HepG2 (cell line): ENCODE measurements around the gene LRRC74A. TPM values are rescaled to one million over a fixed set of nuclear protein-coding genes. Genes with fewer than 3 reads are reported as not detected.
A peak's percentile ranks its signal among the peaks of the same experiment; 100 is the strongest.

Experiments
- ATAC-seq: fragments of 200-7000 bp; cut with Tn5 transposase; 3 replicates; pipeline ENCODE4 v1.9.1; 2020; ENCODE audit warnings: mild to moderate bottlenecking, moderate library complexity
- BruUV-seq: library from RNA; stranded (reverse); fragments of 400-500 nt; replicated peaks from 2 replicates; lab custom pipeline; 2021; lab: Mats Ljungman, UMichigan
- CTCF ChIA-PET: fragments of 300-600 bp; formaldehyde crosslinking; extraction: SDS; loops from one replicate; lab custom pipeline; 2021; ENCODE audit warnings: low total read pairs, inconsistent platforms, low intra/inter-chr PET ratio; lab: Yijun Ruan, JAX
- POLR2A ChIA-PET: fragments of 350-600 bp; sonication (Branson Sonifier 250); formaldehyde crosslinking; loops from one replicate; lab custom pipeline; 2020; ENCODE audit warnings: antibody characterized with exemption, inconsistent platforms; lab: Yijun Ruan, JAX
- DNase-seq: peaks from one replicate; pipeline ENCODE4 v3.0.0-alpha.2; 2015; ENCODE audit warnings: low spot score
- FAIRE-seq: peaks from 3 replicates; lab custom pipeline; 2011; peaks lifted over from hg19 to GRCh38; lab: Jason Lieb, UNC
- H2AFZ ChIP-seq: one replicate; pipeline ENCODE4 v1.6.1; 2011; ENCODE audit warnings: low read length, inconsistent platforms
- H3K27ac ChIP-seq: fragments of 300-600 bp; 3 replicates; pipeline ENCODE4 v1.8.0; 2011; ENCODE audit warnings: mixed run types, mild to moderate bottlenecking, mixed read lengths, low read length, inconsistent platforms; ENCODE audit not compliant: insufficient read depth; ENCODE audit errors: extremely low read length
- H3K27me3 ChIP-seq, 2 experiments: fragments of 200-600 bp in 1 of 2; 2 replicates in 1 of 2; 3 replicates in 1 of 2; pipeline versions ENCODE4 v1.6.0 to v1.8.0; 2011; ENCODE audit warnings: low read length in 2 of 2, mild to moderate bottlenecking in 2 of 2, moderate library complexity in 2 of 2, inconsistent platforms in 1 of 2; ENCODE audit not compliant: insufficient read depth in 2 of 2, control insufficient read depth in 1 of 2
- H3K36me3 ChIP-seq, 2 experiments: fragments of 200-600 bp in 1 of 2; replicated peaks in 1 of 2; 2 replicates in 1 of 2; 3 replicates in 1 of 2; pipeline versions ENCODE4 v1.5.1 to v1.8.0; 2011; ENCODE audit warnings: low read length in 2 of 2, inconsistent platforms in 1 of 2; ENCODE audit not compliant: insufficient read depth in 2 of 2, control insufficient read depth in 1 of 2
- H3K4me1 ChIP-seq: 2 replicates; pipeline ENCODE4 v1.5.1; 2012; ENCODE audit warnings: low read length, inconsistent platforms; ENCODE audit not compliant: insufficient read depth
- H3K4me2 ChIP-seq: 2 replicates; pipeline ENCODE4 v1.6.0; 2011; ENCODE audit warnings: low read depth, low read length, inconsistent platforms
- H3K4me3 ChIP-seq, 3 experiments: fragments of 200-600 bp in 1 of 3; sonication (generic), shearing (Covaris generic) in 1 of 3; replicated peaks in 1 of 3; 2 replicates each; pipeline ENCODE4 v1.5.1; 2011 to 2016; ENCODE audit warnings: low read length in 3 of 3, inconsistent platforms in 2 of 3, low read depth in 2 of 3, mild to moderate bottlenecking in 2 of 3, control low read depth in 1 of 3, mixed read lengths in 1 of 3; ENCODE audit not compliant: insufficient read depth in 1 of 3
- H3K79me2 ChIP-seq: one replicate; pipeline ENCODE4 v1.6.1; 2011; ENCODE audit warnings: low read length, inconsistent platforms; ENCODE audit not compliant: insufficient read depth
- H3K9ac ChIP-seq: 2 replicates; pipeline ENCODE4 v1.6.0; 2011; ENCODE audit warnings: mild to moderate bottlenecking, low read depth, low read length, inconsistent platforms; ENCODE audit not compliant: insufficient read depth
- H3K9me3 ChIP-seq: 2 replicates; pipeline ENCODE4 v1.5.1; 2012; ENCODE audit warnings: mild to moderate bottlenecking, low read length
- H4K20me1 ChIP-seq: 2 replicates; pipeline ENCODE4 v1.6.0; 2011; ENCODE audit warnings: inconsistent platforms, mild to moderate bottlenecking, low read length, moderate library complexity; ENCODE audit not compliant: insufficient read depth
- CEBPB ChIP-seq: IDR thresholded peaks from 2 replicates; pipeline ENCODE4 v1.6.1; 2011; ENCODE audit warnings: low read depth, low read length, improper control_type of control experiment, borderline replicate concordance
- KDM5B ChIP-seq: sonication (generic); formaldehyde crosslinking; IDR thresholded peaks from 2 replicates; pipeline ENCODE4 v1.4.0; 2020; ENCODE audit warnings: missing genetic modification reagents, mild to moderate bottlenecking, borderline replicate concordance
- NAIF1 ChIP-seq: sonication (generic); formaldehyde crosslinking; IDR thresholded peaks from 2 replicates; pipeline ENCODE4 v1.5.0; 2020; ENCODE audit warnings: mild to moderate bottlenecking, missing genetic modification reagents, borderline replicate concordance
- POLR2AphosphoS2 ChIP-seq: IDR thresholded peaks from 2 replicates; pipeline ENCODE4 v1.6.1; 2011; ENCODE audit warnings: low read depth, low read length, improper control_type of control experiment
- RFX1 ChIP-seq: fragments of 450-650 bp; IDR thresholded peaks from 2 replicates; pipeline ENCODE4 v1.6.1; 2017
- STAG1 ChIP-seq: sonication (generic); formaldehyde crosslinking; IDR thresholded peaks from 2 replicates; pipeline ENCODE4 v1.4.0; 2020; ENCODE audit warnings: missing genetic modification reagents
- ZFP37 ChIP-seq: sonication (generic); formaldehyde crosslinking; IDR thresholded peaks from 2 replicates; pipeline ENCODE4 v1.4.0; 2020; ENCODE audit warnings: missing genetic modification reagents, borderline replicate concordance
- ZFP90 ChIP-seq: sonication (generic); formaldehyde crosslinking; IDR thresholded peaks from 2 replicates; pipeline ENCODE4 v1.8.0; 2022; ENCODE audit warnings: missing genetic modification reagents, mild to moderate bottlenecking, inconsistent platforms, borderline replicate concordance
- ZNF253 ChIP-seq: sonication (generic); formaldehyde crosslinking; IDR thresholded peaks from 2 replicates; pipeline ENCODE4 v1.8.0; 2022; ENCODE audit warnings: mild to moderate bottlenecking, missing genetic modification reagents, borderline replicate concordance
- WGBS: methylation state at CpG from one replicate; pipeline ENCODE4 v1.1.6; 2017; ENCODE audit warnings: low lambda C conversion rate; 5-methylcytosine and 5-hydroxymethylcytosine counted together
- in situ Hi-C: cut with HindIII; loops from 2 replicates; pipeline ENCODE4 v1.10.0; 2017; ENCODE audit warnings: low pct_unique_long_range_greater_than_20kb; ENCODE audit not compliant: extremely low pct_ligation_motif_present
- intact Hi-C: fragments of 100-400 bp; cut with micrococcal nuclease; formaldehyde crosslinking; loops from one replicate; pipeline ENCODE4 v1.10.0; 2022; ENCODE audit not compliant: unreplicated experiment
- polyA plus RNA-seq, 8 experiments: library from polyadenylated mRNA; depleted of rRNA in 3 of 8; stranded (reverse) in 7 of 8; unstranded in 1 of 8; fragments of >200 nt; fragmentation: Illumina TruSeq in 4 of 8; extraction: Trizol in 4 of 8; gene quantifications; 2 replicates each; pipeline versions ENCODE4 v1.2.1 to v1.2.3, GENCODE V29; 2011 to 2016; ENCODE audit warnings: low read depth in 4 of 8, missing spikeins in 1 of 8, mixed read lengths in 1 of 8; ENCODE audit not compliant: insufficient read depth in 1 of 8
- total RNA-seq, 5 experiments: library from RNA; depleted of rRNA; stranded (reverse); fragments of >200 nt; fragmentation: Illumina TruSeq; extraction: Trizol; gene quantifications; 2 replicates each; pipeline ENCODE4 v1.2.3, GENCODE V29; 2016; ENCODE audit warnings: low read depth in 1 of 5

LRRC74A gene
- total and polyA plus RNA-seq, 2 of the 13 experiments (the other 11 are each of a cell fraction or from before 2014, with no cell fraction given), result not detected

DNA sequence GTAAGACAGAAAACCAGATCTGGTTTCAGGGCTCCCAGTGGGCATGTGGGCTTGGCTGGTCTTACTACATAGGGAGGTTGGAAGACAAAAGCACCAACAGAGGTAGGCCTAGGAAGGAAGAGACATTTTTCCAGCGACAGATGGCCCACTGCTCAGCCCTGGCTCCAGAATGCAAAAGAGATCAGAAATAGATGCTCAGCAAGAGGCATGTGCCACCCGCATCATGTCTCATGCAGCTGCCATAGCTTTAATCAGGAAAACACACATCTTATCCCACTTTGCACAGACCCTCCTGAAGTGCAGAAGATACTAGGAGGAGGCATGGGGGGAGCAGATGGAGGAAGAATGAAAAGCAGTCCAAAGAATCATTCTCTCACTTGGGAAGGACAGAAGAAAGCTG, 39.6 kb upstream of the LRRC74A start:
- H3K27me3 ChIP-seq, result no peaks in the 10 kb centered on the region
- WGBS, result 100% methylated on average over 1 of the region's 2 CpGs
- no peaks in the 10 kb centered on the region for H3K79me2 ChIP-seq
- no peak overlapping the region for H3K4me3 ChIP-seq
- no peak overlapping the region for H3K4me2 ChIP-seq
- no peak for DNase-seq
- H2AFZ ChIP-seq, result no peak overlapping the region
- in situ Hi-C loops (no loop called here), intact Hi-C loops (no loop called here)
- ATAC-seq, result no peak
- H4K20me1 ChIP-seq, result peaks cover 4% of the 10 kb centered on the region; the same call in 1 of the 2 replicates
- no peaks in the 10 kb centered on the region for H3K4me1 ChIP-seq
- no peak overlapping the region for H3K9ac ChIP-seq
- ChIA-PET POLR2A (no interaction called here), CTCF (no interaction called here)
- no peak for TF ChIP-seq RFX1
- no peak for TF ChIP-seq NAIF1 (CRISPR knock-in tag)
- no peak for TF ChIP-seq ZNF253 (CRISPR knock-in tag)
- no peak for TF ChIP-seq ZFP90 (CRISPR knock-in tag)
- H3K27ac ChIP-seq, result no peak overlapping the region
- FAIRE-seq, result no peak
- no TSS peak for BruUV-seq
- H3K36me3 ChIP-seq, result peaks cover 16 to 50% of the 10 kb centered on the region in 2 experiments; a peak in 4 of 5 replicates
- H3K9me3 ChIP-seq, result no peaks in the 10 kb centered on the region

DNA sequence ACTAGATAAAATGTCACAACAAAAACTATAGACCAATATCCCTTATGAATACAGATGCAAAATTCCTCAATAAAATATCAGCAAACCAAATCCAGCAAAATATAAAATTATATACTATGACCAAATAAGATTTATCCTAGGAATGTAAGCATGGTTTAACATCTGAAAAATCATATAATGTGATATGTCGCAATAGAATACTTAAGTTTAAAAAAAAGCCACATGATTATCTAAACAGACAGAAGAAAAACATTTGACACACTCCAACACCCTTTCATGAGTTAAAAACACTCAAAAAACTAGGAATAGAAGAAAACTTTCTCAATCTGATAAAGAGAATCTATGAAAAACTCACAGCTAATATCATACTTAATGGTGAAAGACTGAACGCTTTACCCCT, 33.8 kb upstream of the LRRC74A start:
- Histone ChIP-seq H3K4me1 (no peaks in the 10 kb centered on the region), H3K36me3 (peaks cover 12 to 40% of the 10 kb centered on the region in 2 experiments; a peak in 4 of 5 replicates), H4K20me1 (no peaks in the 10 kb centered on the region), H3K79me2 (no peaks in the 10 kb centered on the region), H3K9me3 (no peaks in the 10 kb centered on the region), H3K27ac (no peak overlapping the region), H3K9ac (no peak overlapping the region), H3K4me2 (no peak overlapping the region), H3K27me3 (no peaks in the 10 kb centered on the region), H3K4me3 (no peak overlapping the region), H2AFZ (no peak overlapping the region)
- no peak for FAIRE-seq
- BruUV-seq, result no TSS peak
- intact Hi-C loops, result no loop called here
- TF ChIP-seq KDM5B (no peak), POLR2AphosphoS2 (no peak), ZFP37 (no peak), STAG1 (CRISPR knock-in tag) (no peak), CEBPB (peak; percentile 70)
- ChIA-PET POLR2A (no interaction called here), CTCF (no interaction called here)
- ATAC-seq, result no peak
- WGBS, result 97% methylated on average over 2 of the region's 2 CpGs
- DNase-seq, result no peak
- in situ Hi-C loops, result no loop called here
